H1 (cell line): ENCODE data around the gene ACYP2.

Experiments used
- ATF2 ChIP-seq: IDR thresholded peaks from 2 replicates; pipeline ENCODE4 v1.6.1; 2012; ENCODE audit warnings: low read length, inconsistent platforms
- CBX5 ChIP-seq: fragments of 300-800, 300-1000 bp; sonication (generic); IDR thresholded peaks from 2 replicates; pipeline ENCODE4 v1.7.1; 2016; ENCODE audit warnings: antibody characterized with exemption, low read length, low read depth
- CHD1 ChIP-seq: IDR thresholded peaks from 2 replicates; pipeline ENCODE4 v1.6.1; 2012; ENCODE audit warnings: low read depth, low read length, improper control_type of control experiment
- CTCF ChIP-seq, 3 experiments: IDR thresholded peaks; 1 replicate in 2 of 3; 2 replicates in 1 of 3; pipeline versions ENCODE4 v1.5.1 to v1.6.1; 2011; ENCODE audit warnings: low read length in 3 of 3, mild to moderate bottlenecking in 3 of 3, inconsistent platforms in 2 of 3, low read depth in 1 of 3, moderate library complexity in 1 of 3; ENCODE audit not compliant: insufficient read depth in 1 of 3; ENCODE audit errors: control extremely low read depth in 1 of 3
- EP300 ChIP-seq, 2 experiments: IDR thresholded peaks; 1 replicate in 1 of 2; 2 replicates in 1 of 2; pipeline ENCODE4 v1.6.1; 2011 to 2012; ENCODE audit warnings: low read depth in 2 of 2, low read length in 2 of 2, mild to moderate bottlenecking in 2 of 2, borderline replicate concordance in 1 of 2, inconsistent platforms in 1 of 2, moderate library complexity in 1 of 2
- EZH2 ChIP-seq: fragments of 200-600 bp; sonication (generic); IDR thresholded peaks from 2 replicates; pipeline ENCODE4 v1.7.1; 2012; ENCODE audit warnings: low read depth, mild to moderate bottlenecking, moderate library complexity, low read length, inconsistent platforms; ENCODE audit not compliant: severe bottlenecking
- MAFK ChIP-seq: IDR thresholded peaks from 2 replicates; pipeline ENCODE4 v1.6.1; 2012; ENCODE audit warnings: low read depth, mild to moderate bottlenecking, improper control_type of control experiment, low read length
- POLR2A ChIP-seq, 2 experiments: IDR thresholded peaks; 1 replicate in 1 of 2; 2 replicates in 1 of 2; pipeline ENCODE4 v1.6.1; 2011; ENCODE audit warnings: low read depth in 2 of 2, low read length in 2 of 2, mild to moderate bottlenecking in 2 of 2; ENCODE audit errors: control extremely low read depth in 1 of 2
- RAD21 ChIP-seq, 2 experiments: IDR thresholded peaks in 1 of 2; conservative IDR thresholded peaks in 1 of 2; 2 replicates each; pipeline ENCODE4 v1.6.1; 2011; ENCODE audit warnings: low read depth in 2 of 2, low read length in 2 of 2, improper control_type of control experiment in 1 of 2, inconsistent platforms in 1 of 2, mild to moderate bottlenecking in 1 of 2, moderate library complexity in 1 of 2
- SIX5 ChIP-seq: IDR thresholded peaks from 2 replicates; pipeline ENCODE4 v1.6.1; 2011; ENCODE audit warnings: mild to moderate bottlenecking, low read depth, low read length

- TF ChIP-seq CTCF (IDR thresholded peaks at IDR 0.05; ENCODE audit: control extremely low read depth in 1 of 3, insufficient read depth in 1 of 3, low read depth in 1 of 3, low read length in 3 of 3) (no peak), RAD21 (IDR thresholded peaks at IDR 0.05 in 1 of 2, conservative IDR thresholded peaks at IDR 0.05 in 1 of 2; ENCODE audit: low read depth in 2 of 2, low read length in 2 of 2) (no peak), MAFK (no peak), ATF2 (no peak), EP300 (IDR thresholded peaks at IDR 0.05; ENCODE audit: borderline replicate concordance in 1 of 2, low read depth in 2 of 2, low read length in 2 of 2) (no peak), EZH2 (no peak), CBX5 (no peak), SIX5 (no peak), CHD1 (no peak), POLR2A (IDR thresholded peaks at IDR 0.05; ENCODE audit: control extremely low read depth in 1 of 2, low read depth in 2 of 2, low read length in 2 of 2) (no peak)
Measured at GRCh38 chr2:54336977-54337255, 221.5 kb downstream of the ACYP2 start.
